Suprapubic skin (tissue), 4 donors: Measurements from ENCODE around the gene DGKH. TPM values are rescaled to one million over a fixed set of nuclear protein-coding genes. Genes with fewer than 3 reads are reported as not detected.

ENCODE experiments used
- DNase-seq, 2 donors: peaks; one replicate each; pipeline ENCODE4 v3.0.0-alpha.2; 2019; ENCODE audit warnings: low spot score in 2 of 2
- H3K27ac ChIP-seq: fragments of 200-600 bp; sonication (generic); one replicate; pipeline ENCODE4 v1.5.1; 2019
- H3K27me3 ChIP-seq: fragments of 200-600 bp; sonication (generic); one replicate; pipeline ENCODE4 v1.5.1; 2019
- H3K36me3 ChIP-seq: fragments of 200-600 bp; sonication (generic); one replicate; pipeline ENCODE4 v1.5.1; 2019
- H3K4me1 ChIP-seq: fragments of 200-600 bp; sonication (generic); one replicate; pipeline ENCODE4 v1.5.1; 2019
- H3K4me3 ChIP-seq: fragments of 200-600 bp; sonication (generic); one replicate; pipeline ENCODE4 v1.5.1; 2019; ENCODE audit warnings: mild to moderate bottlenecking
- H3K9me3 ChIP-seq: fragments of 200-600 bp; sonication (generic); one replicate; pipeline ENCODE4 v1.5.1; 2019
- CTCF ChIP-seq, 2 donors: fragments of 200-600 bp in 1 of 2; fragments of 450-650 bp in 1 of 2; sonication (generic) in 1 of 2; IDR thresholded peaks; one replicate each; pipeline ENCODE4 v1.5.1; 2016 to 2019; ENCODE audit warnings: antibody characterized with exemption in 2 of 2, mild to moderate bottlenecking in 1 of 2, moderate library complexity in 1 of 2
- EP300 ChIP-seq: sonication (generic); formaldehyde crosslinking; IDR thresholded peaks from one replicate; pipeline ENCODE4 v1.6.1; 2017; ENCODE audit warnings: antibody characterized with exemption
- POLR2A ChIP-seq, 2 donors: fragments of 450-650 bp; IDR thresholded peaks; one replicate each; pipeline ENCODE4 v1.6.1; 2017; ENCODE audit warnings: antibody characterized with exemption in 2 of 2, mild to moderate bottlenecking in 2 of 2, moderate library complexity in 2 of 2
- POLR2AphosphoS5 ChIP-seq, 3 donors: sonication (generic); formaldehyde crosslinking; IDR thresholded peaks; one replicate each; pipeline ENCODE4 v1.6.1; 2017; ENCODE audit warnings: antibody characterized with exemption in 3 of 3
- WGBS: methylation state at CpG from one replicate; pipeline ENCODE4 v1.1.5; 2018; 5-methylcytosine and 5-hydroxymethylcytosine counted together
- total RNA-seq, 4 donors: library from RNA; depleted of rRNA; stranded (reverse); fragments of >200 nt; gene quantifications; one replicate each; pipeline ENCODE4 v1.1.0, GENCODE V29; 2016

The DGKH gene
- total RNA-seq, 4 donors from 2014 or later, result 14.8 to 28.0 (median 16.9) TPM

DNA sequence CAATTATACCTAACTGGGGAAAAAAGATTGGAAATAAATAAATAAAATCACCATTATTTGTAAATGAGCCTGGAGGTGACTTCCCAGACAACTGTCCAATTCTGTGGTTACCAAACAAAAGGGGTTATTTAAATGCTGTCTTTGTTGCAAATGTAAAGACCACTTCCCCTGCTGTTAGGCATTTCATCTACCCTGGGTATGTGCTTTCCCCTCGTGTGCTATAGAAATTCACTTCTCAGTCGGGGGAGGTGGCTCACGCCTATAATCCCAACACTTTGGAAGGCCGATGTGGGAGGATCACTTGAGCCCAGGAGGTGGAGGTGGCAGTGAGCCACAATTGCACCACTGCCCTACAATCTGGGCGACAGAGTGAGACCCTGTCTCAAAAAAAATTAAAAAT lies 121.6 kb downstream of the DGKH start:
- DNase-seq, result no peak
- TF ChIP-seq EP300, result no peak
- no peak for TF ChIP-seq POLR2A (IDR thresholded peaks at IDR 0.05)
- TF ChIP-seq CTCF (IDR thresholded peaks at IDR 0.05), result no peak
- no peak for TF ChIP-seq POLR2AphosphoS5 (IDR thresholded peaks at IDR 0.05)
- Histone ChIP-seq H3K4me3 (no peak overlapping the region), H3K36me3 (peaks cover 34% of the 10 kb centered on the region), H3K9me3 (no peaks in the 10 kb centered on the region), H3K27ac (no peak overlapping the region), H3K27me3 (no peaks in the 10 kb centered on the region), H3K4me1 (no peaks in the 10 kb centered on the region)
- WGBS, result 88% methylated on average over 5 of the region's 5 CpGs

GRCh38 chr13:42173789-42174343 lies 125.4 kb downstream of the DGKH start:
- Histone ChIP-seq H3K36me3 (peaks cover 31% of the 10 kb centered on the region), H3K27ac (no peak overlapping the region), H3K4me3 (no peak overlapping the region), H3K4me1 (no peaks in the 10 kb centered on the region), H3K27me3 (no peaks in the 10 kb centered on the region), H3K9me3 (no peaks in the 10 kb centered on the region)
- no peak for DNase-seq
- 80% methylated on average over 4 of the region's 4 CpGs for WGBS
- TF ChIP-seq EP300, result no peak
- TF ChIP-seq POLR2A (IDR thresholded peaks at IDR 0.05), result no peak
- TF ChIP-seq CTCF (IDR thresholded peaks at IDR 0.05), result no peak
- no peak for TF ChIP-seq POLR2AphosphoS5 (IDR thresholded peaks at IDR 0.05)

- H3K36me3 ChIP-seq, result peaks cover 27% of the 10 kb centered on the region
- no peak overlapping the region for H3K27ac ChIP-seq
- no peaks in the 10 kb centered on the region for H3K9me3 ChIP-seq
- no peaks in the 10 kb centered on the region for H3K27me3 ChIP-seq
- DNase-seq, result no peak
- TF ChIP-seq EP300, result no peak
- no peaks in the 10 kb centered on the region for H3K4me1 ChIP-seq
- 85% methylated on average over 8 of the region's 8 CpGs for WGBS
- H3K4me3 ChIP-seq, result no peak overlapping the region
These were observed 126.1 kb downstream of the DGKH start for GRCh38 chr13:42174344-42175162.

- Histone ChIP-seq H3K27me3 (no peaks in the 10 kb centered on the region), H3K4me1 (no peaks in the 10 kb centered on the region), H3K4me3 (no peak overlapping the region), H3K27ac (no peak overlapping the region), H3K36me3 (peaks cover 27% of the 10 kb centered on the region), H3K9me3 (no peaks in the 10 kb centered on the region)
- TF ChIP-seq CTCF (IDR thresholded peaks at IDR 0.05) (no peak), POLR2AphosphoS5 (IDR thresholded peaks at IDR 0.05) (no peak), POLR2A (IDR thresholded peaks at IDR 0.05) (no peak), EP300 (no peak)
- no peak for DNase-seq
These were observed 127.8 kb downstream of the DGKH start for GRCh38 chr13:42176294-42176693.

DNA sequence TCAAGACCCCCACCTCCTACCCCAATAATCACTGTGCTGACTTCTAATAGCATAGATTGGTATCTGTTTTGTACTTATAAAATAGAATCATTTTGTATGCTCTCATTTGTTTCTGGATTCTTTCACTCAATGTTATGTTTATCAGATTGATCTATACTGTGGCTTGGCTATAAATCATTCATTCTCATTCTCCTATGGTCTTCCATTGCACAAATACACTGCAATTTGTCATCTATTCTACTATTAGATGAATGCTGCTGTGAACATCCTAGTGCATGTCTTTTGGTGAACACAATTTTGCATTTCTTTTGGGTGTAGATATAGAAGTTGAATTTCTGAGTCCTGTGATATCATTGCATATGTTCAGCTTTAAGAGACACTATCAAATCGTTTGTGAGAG lies 128.7 kb downstream of the DGKH start:
- H3K9me3 ChIP-seq, result no peaks in the 10 kb centered on the region
- no peaks in the 10 kb centered on the region for H3K27me3 ChIP-seq
- no peak for DNase-seq
- no peak overlapping the region for H3K27ac ChIP-seq
- WGBS, result 63% methylated on average over 1 of the region's 1 CpG
- H3K4me1 ChIP-seq, result no peaks in the 10 kb centered on the region
- TF ChIP-seq CTCF (IDR thresholded peaks at IDR 0.05) (no peak), POLR2AphosphoS5 (IDR thresholded peaks at IDR 0.05) (no peak)
- peaks cover 27% of the 10 kb centered on the region for H3K36me3 ChIP-seq
- H3K4me3 ChIP-seq, result no peak overlapping the region
